NOMO-1 treated with dmso at 0.1 percent for 144 hours (cell line): ENCODE data around the gene CENPT.
A peak's percentile ranks its signal among the peaks of the same experiment; 100 is the strongest.
"Not testable (repeated sequence)": the region's sequence is repeated elsewhere in the genome, so short reads cannot be mapped to it uniquely, and the experiment has no call there.

Experiments used
- DNase-seq: peaks from one replicate; lab custom pipeline; 2025; ENCODE audit not compliant: unreplicated experiment; lab: John Stamatoyannopoulos, UW

The CENPT gene

GRCh38 chr16:67846320-67847063 is 1.0 kb downstream of the CENPT start, which contains the start of gene NUTF2:
NUTF2 (plus strand) TSS chr16:67846933; CDS start chr16:67865131, 18,198 bp downstream.
- DNase-seq, result peak; percentile 96

GRCh38 chr16:67846063-67846319 is 1.5 kb downstream of the CENPT start:
- no peak for DNase-seq

- no peak for DNase-seq
Observed at GRCh38 chr16:67845291-67846062, 2.0 kb downstream of the CENPT start.

GRCh38 chr16:67844497-67844896 is 3.0 kb downstream of the CENPT start:
- DNase-seq, result no peak

- DNase-seq, result no peak
Observed at GRCh38 chr16:67843343-67843765, 4.1 kb downstream of the CENPT start.

- DNase-seq, result peak; percentile 65
Observed at GRCh38 chr16:67842509-67843342, 4.8 kb downstream of the CENPT start.

GRCh38 chr16:67841816-67842508 is 5.5 kb downstream of the CENPT start, which contains the start of gene THAP11:
THAP11 (plus strand) TSS chr16:67842320; CDS start chr16:67842555, 235 bp downstream.
- DNase-seq, result peak; percentile 96

GRCh38 chr16:67841198-67841815 is 6.2 kb downstream of the CENPT start:
- DNase-seq, result no peak

GRCh38 chr16:67837811-67838210 is 9.7 kb downstream of the CENPT start:
- DNase-seq, result no peak

- not testable (repeated sequence) for DNase-seq
Observed at GRCh38 chr16:67837190-67837589, 10.3 kb downstream of the CENPT start.

- no peak for DNase-seq
Observed at GRCh38 chr16:67834242-67834614, 13.3 kb downstream of the CENPT start.

GRCh38 chr16:67833415-67834241 is 13.9 kb downstream of the CENPT start:
- peak; percentile 86 for DNase-seq

GRCh38 chr16:67833030-67833414 is 14.5 kb downstream of the CENPT start:
- DNase-seq, result no peak

- no peak for DNase-seq
Observed at GRCh38 chr16:67828651-67829050, 18.8 kb downstream of the CENPT start.

GRCh38 chr16:67825906-67826305 is 21.6 kb downstream of the CENPT start:
- DNase-seq, result no peak

- DNase-seq, result no peak
Observed at GRCh38 chr16:67825119-67825518, 22.4 kb downstream of the CENPT start.

- no peak for DNase-seq
Observed at GRCh38 chr16:67822511-67822910, 25.0 kb downstream of the CENPT start.

- no peak for DNase-seq
Observed at GRCh38 chr16:67820608-67821259, 26.8 kb downstream of the CENPT start.

GRCh38 chr16:67814567-67814966 is 32.9 kb downstream of the CENPT start:
- DNase-seq, result no peak
